Erythroblast (primary cell): ENCODE results near the gene ATRNL1.

ENCODE experiments used
- GATA1 ChIP-seq: IDR thresholded peaks from 2 replicates; pipeline ENCODE4 v1.6.1; 2011; ENCODE audit warnings: low read depth, mild to moderate bottlenecking, control low read depth, low read length, moderate library complexity
- POLR2A ChIP-seq: IDR thresholded peaks from 2 replicates; pipeline ENCODE4 v1.6.1; 2011; ENCODE audit warnings: mild to moderate bottlenecking, low read length

- TF ChIP-seq POLR2A: no peak
- TF ChIP-seq GATA1: no peak
These were observed at the start of gene ATRNL1 for GRCh38 chr10:115093286-115093775.
